Stimulated activated naive CD4-positive, alpha-beta T cell treated with Interleukin-2 at 50 U/mL for 16 hours (primary cell): ENCODE data around the gene SLC66A3.

Source experiments
- DNase-seq: peaks from one replicate; lab custom pipeline; 2025; lab: John Stamatoyannopoulos, UW

SLC66A3 gene

GRCh38 chr2:11140492-11140891 lies 14.8 kb upstream of the SLC66A3 start:
- no peak for DNase-seq

GRCh38 chr2:11141319-11141718 lies 13.9 kb upstream of the SLC66A3 start:
- no peak for DNase-seq

GRCh38 chr2:11142330-11142729 lies 12.9 kb upstream of the SLC66A3 start:
- DNase-seq, result no peak

- DNase-seq, result no peak
Measured at GRCh38 chr2:11142987-11143386, 12.3 kb upstream of the SLC66A3 start.

GRCh38 chr2:11144077-11144737 lies 11.1 kb upstream of the SLC66A3 start:
- DNase-seq, result no peak

GRCh38 chr2:11144738-11145079 lies 10.6 kb upstream of the SLC66A3 start:
- no peak for DNase-seq

- DNase-seq, result no peak
Measured at GRCh38 chr2:11145350-11145749, 9.9 kb upstream of the SLC66A3 start.

- DNase-seq, result no peak
Measured at GRCh38 chr2:11146076-11146475, 9.2 kb upstream of the SLC66A3 start.

- no peak for DNase-seq
Measured at GRCh38 chr2:11147263-11147662, 8.0 kb upstream of the SLC66A3 start.

GRCh38 chr2:11152591-11152990 lies 2.7 kb upstream of the SLC66A3 start:
- no peak for DNase-seq

GRCh38 chr2:11154016-11154922 lies 998 bp upstream of the SLC66A3 start:
- no peak for DNase-seq

GRCh38 chr2:11154923-11155380 lies 315 bp upstream of the SLC66A3 start:
- peak; percentile 100 for DNase-seq

- no peak for DNase-seq
Measured at GRCh38 chr2:11156396-11157075, 1.3 kb downstream of the SLC66A3 start.

GRCh38 chr2:11157296-11157695 lies 2.0 kb downstream of the SLC66A3 start:
- DNase-seq, result no peak

- DNase-seq, result no peak
Measured at GRCh38 chr2:11157731-11158130, 2.5 kb downstream of the SLC66A3 start.

- DNase-seq, result no peak
Measured at GRCh38 chr2:11158916-11159573, 3.8 kb downstream of the SLC66A3 start.

GRCh38 chr2:11159574-11160170 lies 4.4 kb downstream of the SLC66A3 start:
- DNase-seq, result no peak

GRCh38 chr2:11160256-11160655 lies 5.0 kb downstream of the SLC66A3 start:
- DNase-seq, result no peak

- DNase-seq, result no peak
Measured at GRCh38 chr2:11160731-11161455, 5.6 kb downstream of the SLC66A3 start.

- no peak for DNase-seq
Measured at GRCh38 chr2:11161747-11162146, 6.5 kb downstream of the SLC66A3 start.
